Fibroblast of pulmonary artery (primary cell): Measurements from ENCODE around the gene SUSD5.

Experiments used
- DNase-seq: peaks from one replicate; pipeline ENCODE4 v3.0.0-alpha.2; 2010; ENCODE audit warnings: low read depth
- H3K4me3 ChIP-seq: replicated peaks from 2 replicates; pipeline ENCODE4 v1.5.1; 2011; ENCODE audit warnings: low read depth, mild to moderate bottlenecking, control low read depth, low read length, moderate library complexity
- CTCF ChIP-seq: IDR thresholded peaks from 2 replicates; pipeline ENCODE4 v1.5.1; 2011; ENCODE audit warnings: mild to moderate bottlenecking, control low read depth, low read length, inconsistent platforms; ENCODE audit errors: missing control alignments

The SUSD5 gene

GRCh38 chr3:33159234-33159633 lies 59.4 kb downstream of the SUSD5 start:
- DNase-seq: no peak
- no peak overlapping the region for H3K4me3 ChIP-seq
- TF ChIP-seq CTCF: no peak

- DNase-seq: no peak
- no peak for TF ChIP-seq CTCF
- no peak overlapping the region for H3K4me3 ChIP-seq
These were observed 63.3 kb downstream of the SUSD5 start for GRCh38 chr3:33155301-33155700.

- DNase-seq: no peak
- TF ChIP-seq CTCF: no peak
These were observed 64.8 kb downstream of the SUSD5 start for GRCh38 chr3:33153782-33154181.

GRCh38 chr3:33152363-33153360 lies 65.9 kb downstream of the SUSD5 start:
- TF ChIP-seq CTCF: no peak
- no peak for DNase-seq

More at GRCh38 chr3:33153782-33154181, 64.8 kb downstream of the SUSD5 start:
- no peak overlapping the region for H3K4me3 ChIP-seq

GRCh38 chr3:33149342-33149741 lies 69.3 kb downstream of the SUSD5 start:
- no peak for DNase-seq
- TF ChIP-seq CTCF: no peak
- no peak overlapping the region for H3K4me3 ChIP-seq

More at GRCh38 chr3:33152363-33153360, 65.9 kb downstream of the SUSD5 start:
- H3K4me3 ChIP-seq: no peak overlapping the region

- TF ChIP-seq CTCF: no peak
- DNase-seq: peak; percentile 49
- H3K4me3 ChIP-seq: no peak overlapping the region
These were observed 71.7 kb downstream of the SUSD5 start for GRCh38 chr3:33146791-33147445.
